ENCODE results near the gene ARHGEF17. TPM values are rescaled to one million over a fixed set of nuclear protein-coding genes. Genes with fewer than 3 reads are reported as not detected.

Gene ARHGEF17
- polyA plus RNA-seq, 3 donors: 0.16 to 1.2 (median 0.55) TPM

- Mint-ChIP-seq H3K27ac (peak overlapping the region; percentile 53 to 94 (median 92)), H3K4me1 (peaks cover 64% of the 10 kb centered on the region), H3K9me3 (peaks cover 0 to 3% (median 0%) of the 10 kb centered on the region in 7 donors), H3K4me3 (no peak overlapping the region), H3K36me3 (peaks cover 9 to 19% of the 10 kb centered on the region in 2 donors), H3K27me3 (ENCODE audit: low read depth in 3 of 3) (peaks cover 3 to 10% (median 4%) of the 10 kb centered on the region in 3 donors)
- H3K79me2 ChIP-seq (ENCODE audit: insufficient read depth, low read length): no peaks in the 10 kb centered on the region
- peak overlapping the region; percentile 48 for H3K4me2 ChIP-seq (replicated peaks; ENCODE audit: extremely low read depth, low read length, poor library complexity, severe bottlenecking)
- peak overlapping the region in 1 of 3 experiments; percentile 41 for H3K4me3 ChIP-seq (replicated peaks in 1 of 3; ENCODE audit: low read depth in 2 of 3, low read length in 3 of 3)
- no peak overlapping the region for H2AFZ ChIP-seq (ENCODE audit: insufficient read depth, low read depth, low read length, poor library complexity, severe bottlenecking)
- H3K36me3 ChIP-seq (replicated peaks in 1 of 2; ENCODE audit: control insufficient read depth in 1 of 2, insufficient read depth in 2 of 2, low read length in 2 of 2): no peaks in the 10 kb centered on the region
- peak; percentile 46 to 74 (median 60) for DNase-seq
- H3K9ac ChIP-seq (ENCODE audit: insufficient read depth, low read length, poor library complexity, severe bottlenecking): peak overlapping the region; percentile 10
- no peak for TF ChIP-seq CTCF (IDR thresholded peaks at IDR 0.05)
- peak overlapping the region; percentile 71 to 78 for H3K27ac ChIP-seq (ENCODE audit: low read depth in 1 of 2, low read length in 2 of 2)
- no peaks in the 10 kb centered on the region for H3K27me3 ChIP-seq (ENCODE audit: control insufficient read depth in 2 of 2, insufficient read depth in 2 of 2, low read length in 2 of 2)
- H3K4me1 ChIP-seq (ENCODE audit: control insufficient read depth in 1 of 2, insufficient read depth in 2 of 2, low read length in 2 of 2): peaks cover 50 to 58% of the 10 kb centered on the region in 2 donors
- intact Hi-C loops (cut with micrococcal nuclease): no loop called here
- WGBS (ENCODE audit: insufficient coverage): 77% methylated on average over 3 of the region's 3 CpGs
- no peaks in the 10 kb centered on the region for H4K20me1 ChIP-seq (ENCODE audit: insufficient read depth, low read length)
- H3K9me3 ChIP-seq (replicated peaks in 1 of 2; ENCODE audit: control insufficient read depth in 1 of 2, insufficient read depth in 1 of 2, low read length in 2 of 2): no peaks in the 10 kb centered on the region
These were observed 26.8 kb upstream of the ARHGEF17 start for GRCh38 chr11:73281201-73281741.

- intact Hi-C loops (cut with micrococcal nuclease): no loop called here
- Histone ChIP-seq H3K4me1 (ENCODE audit: control insufficient read depth in 1 of 2, insufficient read depth in 2 of 2, low read length in 2 of 2) (peaks cover 52 to 60% of the 10 kb centered on the region in 2 donors), H3K9ac (ENCODE audit: insufficient read depth, low read length, poor library complexity, severe bottlenecking) (no peak overlapping the region), H3K36me3 (replicated peaks in 1 of 2; ENCODE audit: control insufficient read depth in 1 of 2, insufficient read depth in 2 of 2, low read length in 2 of 2) (no peaks in the 10 kb centered on the region), H3K4me3 (replicated peaks in 1 of 3; ENCODE audit: low read depth in 2 of 3, low read length in 3 of 3) (peak overlapping the region in 1 of 3 experiments; percentile 41), H3K9me3 (replicated peaks in 1 of 2; ENCODE audit: control insufficient read depth in 1 of 2, insufficient read depth in 1 of 2, low read length in 2 of 2) (no peaks in the 10 kb centered on the region), H3K4me2 (replicated peaks; ENCODE audit: extremely low read depth, low read length, poor library complexity, severe bottlenecking) (no peak overlapping the region), H3K27me3 (ENCODE audit: control insufficient read depth in 2 of 2, insufficient read depth in 2 of 2, low read length in 2 of 2) (no peaks in the 10 kb centered on the region), H2AFZ (ENCODE audit: insufficient read depth, low read depth, low read length, poor library complexity, severe bottlenecking) (no peak overlapping the region), H4K20me1 (ENCODE audit: insufficient read depth, low read length) (no peaks in the 10 kb centered on the region), H3K27ac (ENCODE audit: low read depth in 1 of 2, low read length in 2 of 2) (peak overlapping the region; percentile 71 to 78), H3K79me2 (ENCODE audit: insufficient read depth, low read length) (no peaks in the 10 kb centered on the region)
- TF ChIP-seq CTCF (IDR thresholded peaks at IDR 0.05): no peak
- H3K4me1 Mint-ChIP-seq: peaks cover 65% of the 10 kb centered on the region
- 80% methylated on average over 2 of the region's 3 CpGs for WGBS (ENCODE audit: insufficient coverage)
- H3K27ac Mint-ChIP-seq: peak overlapping the region in 6 of 7 donors; percentile 30 to 83 (median 44)
- H3K9me3 Mint-ChIP-seq: peaks cover 0 to 3% (median 0%) of the 10 kb centered on the region in 7 donors
- H3K27me3 Mint-ChIP-seq (ENCODE audit: low read depth in 3 of 3): peaks cover 3 to 10% (median 6%) of the 10 kb centered on the region in 3 donors
- no peak for DNase-seq
- peak overlapping the region in 1 of 2 donors; percentile 33 for H3K4me3 Mint-ChIP-seq
- peaks cover 9 to 23% of the 10 kb centered on the region in 2 donors for H3K36me3 Mint-ChIP-seq
These were observed 26.0 kb upstream of the ARHGEF17 start for GRCh38 chr11:73281796-73282660.
